Measurements from ENCODE around the gene KLHL25. TPM values are rescaled to one million over a fixed set of nuclear protein-coding genes. Genes with fewer than 3 reads are reported as not detected.

KLHL25 gene
- total and polyA plus RNA-seq, 2 of the 13 experiments (the other 11 are each of a cell fraction or from before 2014, with no cell fraction given), result 3.7 to 8.2 TPM

- TF ChIP-seq GMEB1 (CRISPR knock-in tag; IDR thresholded peaks at IDR 0.05; ENCODE audit: borderline replicate concordance), result no peak
- peak; percentile 63; the same call in 1 of the 2 replicates for TF ChIP-seq ZFX (CRISPR knock-in tag; IDR thresholded peaks at IDR 0.05; ENCODE audit: low read depth)
- peak; percentile 61 for TF ChIP-seq HNF4A (CRISPR knock-in tag; IDR thresholded peaks at IDR 0.05)
- no peak for TF ChIP-seq ZNF136 (CRISPR knock-in tag; IDR thresholded peaks at IDR 0.05; ENCODE audit: low read depth)
- no peak for TF ChIP-seq TARDBP (CRISPR knock-in tag; IDR thresholded peaks at IDR 0.05)
- TF ChIP-seq ZBTB46 (CRISPR knock-in tag; IDR thresholded peaks at IDR 0.05; ENCODE audit: borderline replicate concordance), result no peak
- 0 out of 2 replicates have a peak, but pooled peaks have one; percentile 19 for TF ChIP-seq NCOA2 (CRISPR knock-in tag; IDR thresholded peaks at IDR 0.05)
- 0 out of 2 replicates have a peak, but pooled peaks have one; percentile 32 for TF ChIP-seq ZNF850 (CRISPR knock-in tag; conservative IDR thresholded peaks at IDR 0.05)
- TF ChIP-seq ZNF691 (CRISPR knock-in tag; IDR thresholded peaks at IDR 0.05; ENCODE audit: borderline replicate concordance, low read depth), result no peak
- TF ChIP-seq E2F1 (CRISPR knock-in tag; IDR thresholded peaks at IDR 0.05), result no peak
- 0 out of 2 replicates have a peak, but pooled peaks have one; percentile 61 for TF ChIP-seq UBTF (CRISPR knock-in tag; IDR thresholded peaks at IDR 0.05)
- no peak for TF ChIP-seq ZNF101 (CRISPR knock-in tag; IDR thresholded peaks at IDR 0.05; ENCODE audit: borderline replicate concordance, low read depth)
- TF ChIP-seq SYNCRIP (IDR thresholded peaks at IDR 0.05; ENCODE audit: insufficient read depth, low read depth, low read length), result no peak
- TF ChIP-seq MLXIP (CRISPR knock-in tag; IDR thresholded peaks at IDR 0.05; ENCODE audit: borderline replicate concordance), result no peak
- TF ChIP-seq ZC3H4 (CRISPR knock-in tag; IDR thresholded peaks at IDR 0.05; ENCODE audit: borderline replicate concordance), result no peak
Measured at GRCh38 chr15:85793641-85794597, 806 bp downstream of the KLHL25 start (continued).

All from HepG2 (cell line).